ELF-1 (cell line): Measurements from ENCODE around the gene C2CD4B.

Source experiments
- DNase-seq: peaks from one replicate; pipeline ENCODE4 v3.0.0-alpha.2; 2016; ENCODE audit warnings: low read depth, low spot score

The C2CD4B gene

DNA sequence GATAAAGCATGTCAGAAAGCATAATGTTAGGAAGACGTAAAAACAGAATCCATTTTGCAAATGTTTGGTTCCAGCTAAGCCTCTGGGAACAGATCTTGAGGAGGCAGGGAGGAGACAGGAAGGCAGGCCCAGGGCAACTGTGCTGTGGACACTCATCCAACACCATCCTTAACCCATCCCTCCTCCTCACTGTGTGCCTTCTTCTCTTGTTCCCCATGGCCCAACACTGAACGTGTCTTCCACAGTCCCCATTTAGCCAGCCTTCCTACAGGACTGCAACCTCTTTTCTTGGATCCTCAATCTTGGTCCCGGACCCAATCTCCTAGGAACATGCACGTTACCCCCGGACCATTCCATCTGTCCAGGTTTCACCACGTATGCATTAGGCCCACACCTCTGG, 15.4 kb downstream of the C2CD4B start:
- DNase-seq: no peak

DNA sequence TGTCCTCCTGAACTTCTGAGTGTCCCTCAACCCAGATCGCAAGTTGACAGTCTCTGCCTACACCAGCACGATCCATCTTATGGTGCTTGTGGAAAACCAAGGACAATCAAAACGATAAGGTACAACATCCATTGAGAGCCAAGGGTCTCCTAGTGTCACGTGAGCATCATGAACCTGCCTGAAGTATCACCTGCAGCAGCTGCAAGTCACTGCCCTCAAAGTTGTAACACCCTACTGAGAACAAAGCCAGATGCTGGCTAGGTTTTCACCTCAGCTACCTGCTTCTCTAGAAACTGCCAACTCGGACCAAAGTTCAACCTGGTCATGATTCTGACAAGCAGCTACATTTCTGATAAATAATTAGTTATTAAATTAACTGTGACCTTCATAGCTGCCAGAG, 17.5 kb downstream of the C2CD4B start:
- DNase-seq: no peak

DNA sequence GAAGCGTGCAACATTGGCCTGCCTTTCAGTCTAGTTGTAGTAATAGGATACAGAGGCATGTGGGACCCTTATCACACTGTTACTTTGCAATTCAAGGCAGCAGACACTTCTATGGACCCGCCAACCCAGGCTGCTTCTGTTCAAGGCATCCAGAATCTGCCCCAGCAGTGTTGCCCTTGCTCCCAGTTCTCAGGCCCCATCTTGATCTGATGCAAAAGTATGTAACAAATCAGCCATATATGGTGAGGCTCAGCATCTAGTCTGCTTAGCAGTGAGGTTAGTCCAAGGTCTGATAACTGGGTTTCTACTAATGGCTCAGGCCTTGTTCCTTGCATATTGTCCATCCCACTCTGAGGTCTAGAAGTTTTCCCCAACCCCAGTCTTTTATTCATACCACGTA, 17.9 kb downstream of the C2CD4B start:
- no peak for DNase-seq

DNA sequence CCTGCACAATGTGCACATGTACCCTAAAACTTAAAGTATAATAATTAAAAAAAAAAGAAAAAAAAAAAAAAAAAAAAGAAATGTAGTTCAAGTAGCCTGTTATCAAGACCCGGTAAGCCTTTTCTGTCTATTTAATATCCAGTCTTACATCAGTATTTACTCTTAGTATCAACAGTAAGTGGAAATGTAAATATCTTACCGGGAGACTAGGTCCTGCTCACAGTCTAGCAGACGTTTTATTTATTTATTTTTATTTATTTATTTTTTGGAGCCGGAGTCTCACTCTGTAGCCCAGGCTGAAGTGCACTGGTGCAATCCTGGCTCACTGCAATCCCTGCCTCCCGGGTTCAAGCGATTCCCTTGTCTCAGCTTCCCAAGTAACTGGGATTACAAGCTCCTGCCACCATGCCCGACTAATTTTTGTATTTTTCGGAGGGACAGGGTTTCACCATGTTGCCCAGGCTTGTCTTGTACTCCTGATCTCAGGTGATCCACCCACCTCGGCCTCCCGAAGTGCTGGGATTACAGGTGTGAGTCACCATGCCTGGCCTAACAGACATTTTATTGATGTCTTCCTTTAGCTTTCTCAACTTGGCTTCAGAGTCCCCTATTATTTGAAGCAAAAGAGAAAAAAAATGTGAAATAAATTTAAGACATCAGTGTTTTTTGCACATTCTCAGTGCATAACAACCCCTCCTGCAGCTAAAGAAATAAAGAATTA, 19.9 kb downstream of the C2CD4B start:
- DNase-seq: no peak

DNA sequence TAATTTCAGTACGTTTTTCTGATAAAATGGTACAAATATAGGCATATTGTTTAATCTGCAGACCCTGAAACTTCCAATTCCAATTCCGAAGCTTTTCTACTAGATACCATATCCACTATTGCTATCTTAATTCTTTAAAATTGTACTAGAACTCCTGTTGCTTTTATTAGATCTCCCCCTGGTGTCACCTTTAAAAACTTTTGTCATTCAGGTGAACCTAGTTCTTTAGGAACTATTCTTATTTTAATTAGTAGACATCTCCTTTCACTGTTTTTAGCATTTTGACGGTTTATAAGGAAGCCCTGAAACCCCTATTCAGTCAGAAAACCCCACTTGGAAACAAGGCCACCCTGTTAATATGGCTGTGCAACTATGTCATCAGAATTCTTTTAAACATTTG, 22.3 kb downstream of the C2CD4B start:
- no peak for DNase-seq

DNA sequence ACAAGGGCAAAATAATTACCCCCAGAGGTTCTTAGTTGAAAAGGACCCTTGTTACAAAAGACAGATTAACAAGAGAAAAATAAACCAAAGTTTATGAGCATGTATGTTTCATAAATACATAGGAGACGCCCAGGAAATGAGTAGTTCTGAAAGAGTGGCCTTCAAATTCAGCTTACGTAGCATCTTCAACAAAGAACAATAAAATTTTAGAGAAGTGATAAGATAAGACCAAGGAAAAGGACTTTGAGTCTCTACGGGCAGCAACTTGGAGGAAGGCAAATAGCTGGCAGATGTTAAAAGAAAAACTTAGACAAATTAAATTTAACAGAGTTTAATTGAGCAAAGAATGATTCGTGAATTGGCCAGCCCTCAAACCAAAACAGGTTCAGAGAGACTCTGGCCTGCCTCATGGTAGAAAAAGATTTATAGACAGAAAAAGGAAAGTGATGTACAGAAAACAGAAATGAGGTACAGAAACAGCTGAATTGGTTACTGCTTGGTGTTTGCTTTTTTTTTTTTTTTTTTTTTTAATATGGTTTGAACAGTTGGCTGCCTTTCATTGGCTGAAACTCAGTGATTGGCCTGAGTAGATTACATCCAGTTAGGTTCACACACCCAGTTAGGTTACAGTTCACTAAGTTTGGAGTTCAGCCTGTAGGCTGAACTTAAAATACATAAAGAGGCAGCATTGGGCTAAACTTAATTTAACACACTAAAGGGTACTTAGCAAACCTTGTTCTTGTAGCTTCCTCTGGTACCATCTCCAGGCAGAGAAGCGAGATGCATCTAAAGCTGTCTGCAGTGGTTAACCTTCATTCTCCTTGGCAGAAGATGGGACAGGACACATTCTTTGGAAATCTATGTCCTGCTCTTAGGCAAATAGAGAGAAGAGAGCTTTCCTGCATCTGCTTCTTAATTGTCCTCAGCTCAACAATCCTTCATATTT, 23.2 kb downstream of the C2CD4B start:
- no peak for DNase-seq

DNA sequence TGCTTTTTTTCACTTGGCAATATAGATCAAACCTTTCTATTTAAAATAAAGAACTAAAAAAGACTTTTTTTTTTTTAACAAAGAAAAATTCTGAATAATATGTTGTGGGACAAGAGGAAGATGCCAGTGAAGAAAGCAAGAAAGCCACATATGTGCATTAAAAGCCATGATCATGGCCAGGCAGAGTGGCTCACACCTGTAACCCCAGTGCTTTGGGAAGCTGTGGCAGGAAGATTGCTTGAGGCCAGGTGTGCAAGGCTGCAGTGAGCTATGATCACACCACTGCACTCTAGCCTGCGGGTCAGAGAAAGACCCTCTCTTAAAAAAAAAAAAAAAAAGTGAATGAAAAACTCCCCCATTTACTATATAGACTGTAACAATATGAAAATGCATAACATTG, 23.9 kb downstream of the C2CD4B start:
- DNase-seq: no peak

DNA sequence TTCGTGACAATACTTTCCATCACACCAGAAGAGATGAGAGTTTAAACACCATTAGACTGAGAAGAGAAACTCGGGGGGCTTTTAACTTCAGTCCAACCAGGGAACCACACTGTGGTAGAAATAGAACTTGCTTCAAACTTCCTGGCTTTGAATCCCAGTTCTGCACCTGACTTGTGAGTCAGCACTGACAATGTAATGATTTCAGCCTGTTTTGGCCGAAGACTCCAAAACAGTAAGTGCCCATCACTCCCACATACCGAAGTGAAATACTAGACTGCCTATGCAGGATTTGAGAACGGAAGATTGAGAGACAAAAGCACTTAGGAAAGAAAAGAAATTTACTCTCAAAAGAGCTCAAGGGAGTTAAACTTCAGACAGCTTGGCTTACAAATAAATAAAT, 27.0 kb downstream of the C2CD4B start:
- no peak for DNase-seq

DNA sequence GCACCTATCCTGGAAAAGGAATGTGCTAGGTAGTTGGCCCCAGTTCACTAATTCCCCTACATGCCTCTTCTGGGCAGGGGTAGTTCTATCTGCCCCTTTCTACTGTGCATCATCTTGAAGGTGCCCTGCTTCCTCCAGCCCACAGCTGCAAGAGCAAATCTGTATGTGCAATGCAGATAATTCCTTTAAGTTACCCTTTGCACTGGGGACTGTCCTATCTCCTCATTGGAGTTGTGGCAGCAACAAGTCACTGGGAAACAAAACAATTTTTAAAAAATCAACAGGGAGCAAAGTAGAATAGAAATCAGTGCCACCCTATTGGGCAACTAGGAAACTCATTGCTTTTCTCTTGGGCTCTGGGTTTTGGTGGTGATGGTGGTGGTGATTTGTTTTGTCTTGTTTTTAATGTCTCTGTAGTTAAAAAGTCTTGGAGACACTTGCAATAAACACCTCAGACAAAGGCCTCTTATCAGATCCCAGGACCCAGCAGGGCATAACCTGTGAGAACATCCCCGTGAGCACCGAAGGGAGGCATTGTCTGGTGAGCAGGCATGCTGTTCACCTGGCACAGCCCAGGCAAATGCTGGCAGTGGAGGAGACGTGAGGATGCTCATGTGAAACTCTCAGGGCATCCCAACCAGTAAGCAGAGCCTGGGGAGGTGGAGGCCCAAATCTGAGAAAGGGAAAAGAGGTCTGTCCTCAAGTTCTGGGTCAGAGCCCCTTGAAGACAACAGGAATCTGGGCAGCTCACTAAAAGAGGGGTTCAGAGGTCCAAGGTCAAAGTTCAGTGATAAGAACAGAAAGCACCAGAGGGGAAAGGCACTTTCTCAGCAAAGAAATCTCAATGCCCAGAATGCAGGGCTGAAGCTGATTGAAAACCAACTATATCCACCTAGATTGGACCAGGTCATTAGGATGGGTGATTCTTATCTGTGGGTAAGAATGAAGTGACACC, 27.9 kb downstream of the C2CD4B start:
- DNase-seq: no peak

DNA sequence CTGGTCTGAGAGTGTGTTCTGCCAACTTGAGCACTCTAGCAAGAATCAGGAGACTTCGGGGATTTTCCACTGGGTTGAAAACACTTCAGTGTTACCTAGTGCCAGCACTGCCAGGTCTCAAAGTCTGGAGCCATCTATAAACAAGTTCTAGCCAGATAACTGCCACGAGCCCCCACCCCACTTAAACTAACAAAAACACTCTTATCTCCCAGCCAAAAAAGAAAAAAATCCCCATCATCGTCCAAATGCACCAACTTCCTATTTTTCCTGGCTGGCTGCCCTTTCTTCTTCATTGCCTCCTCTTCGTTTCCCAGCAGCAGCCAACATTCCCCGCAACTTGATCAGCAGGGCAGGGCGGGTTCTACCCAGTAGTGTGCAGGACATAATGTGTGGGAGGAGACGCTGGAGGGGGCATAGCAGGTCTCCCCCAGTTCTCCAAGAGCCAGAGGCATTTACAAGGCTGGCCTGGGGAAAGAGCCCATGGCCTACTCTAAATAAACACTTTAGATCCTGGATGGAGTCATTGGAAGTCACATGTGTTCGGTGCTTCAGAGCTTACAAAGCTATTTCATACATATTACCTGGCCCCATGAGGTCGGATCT, 29.5 kb downstream of the C2CD4B start:
- no peak for DNase-seq

DNA sequence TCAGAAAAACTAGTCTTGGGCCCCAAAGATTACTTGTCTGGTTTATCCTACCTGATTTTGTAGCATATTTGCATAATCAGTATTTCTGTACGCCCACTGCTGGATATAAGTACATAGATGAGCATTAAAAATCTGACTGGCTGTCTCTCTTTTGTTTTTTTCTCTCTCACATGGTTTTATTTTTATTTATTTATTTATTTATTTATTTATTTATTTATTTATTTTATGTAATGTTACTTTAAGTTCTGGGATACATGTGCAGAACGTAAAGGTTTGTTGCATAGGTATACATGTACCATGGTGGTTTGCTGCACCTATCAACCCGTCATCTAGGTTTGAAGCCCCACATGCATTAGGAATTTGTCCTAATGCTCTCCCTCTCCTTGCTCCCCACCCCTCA, 31.9 kb downstream of the C2CD4B start:
- DNase-seq: no peak

DNA sequence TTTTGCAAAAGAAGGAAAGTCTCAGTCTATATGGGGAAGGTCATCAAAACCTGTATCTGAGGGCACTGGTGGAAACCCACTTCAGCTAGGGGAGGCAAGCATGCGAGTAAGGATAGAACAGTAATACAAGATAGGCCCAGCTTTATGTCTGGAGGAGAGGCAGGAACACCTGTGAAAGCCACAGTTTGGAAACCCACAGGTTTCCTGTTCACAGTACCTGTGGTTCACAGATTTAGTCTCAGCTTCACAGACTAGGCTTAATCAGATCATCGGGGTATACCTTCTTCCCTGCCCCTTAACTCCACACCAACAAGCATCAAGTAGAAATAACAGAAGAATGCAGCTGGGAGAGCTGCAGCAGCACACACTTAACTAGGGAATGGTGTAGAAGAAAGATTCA, 36.2 kb downstream of the C2CD4B start:
- DNase-seq: no peak

DNA sequence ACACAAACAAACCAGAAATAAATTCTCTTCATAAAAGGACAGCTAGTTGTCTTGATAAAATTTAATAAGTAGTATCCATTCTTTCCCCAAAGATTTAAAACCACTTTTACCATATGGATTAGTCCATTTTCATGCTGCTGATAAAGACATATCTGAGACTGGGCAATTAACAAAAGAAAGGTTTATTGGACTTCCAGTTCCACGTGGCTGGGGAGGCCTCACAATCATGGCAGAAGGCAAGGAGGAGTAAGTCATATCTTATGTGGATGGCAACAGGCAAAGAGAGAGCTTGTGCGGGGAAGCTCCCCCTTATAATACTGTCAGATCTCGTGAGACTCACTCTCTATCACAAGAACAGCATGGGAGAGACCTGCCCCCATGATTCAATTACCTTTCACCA, 38.7 kb downstream of the C2CD4B start:
- no peak for DNase-seq

DNA sequence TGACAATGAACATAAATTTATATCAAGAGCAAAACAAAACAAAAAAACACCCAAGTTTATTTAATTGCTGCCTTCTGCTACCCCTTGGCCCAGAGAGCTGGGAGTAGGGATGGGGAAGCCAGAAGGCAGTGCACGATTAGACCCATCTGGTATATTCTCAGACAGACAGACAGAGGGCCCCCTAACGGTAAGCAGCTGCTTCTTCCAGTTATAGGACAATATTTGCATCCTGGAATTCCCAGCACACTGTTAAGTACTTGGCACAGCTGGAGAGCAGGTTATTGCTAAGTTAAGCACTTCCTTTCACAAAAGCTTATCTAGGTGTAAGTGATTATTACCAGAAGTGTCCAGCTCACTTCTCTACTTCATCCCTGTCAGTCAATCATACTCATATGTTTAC, 39.3 kb downstream of the C2CD4B start:
- no peak for DNase-seq

DNA sequence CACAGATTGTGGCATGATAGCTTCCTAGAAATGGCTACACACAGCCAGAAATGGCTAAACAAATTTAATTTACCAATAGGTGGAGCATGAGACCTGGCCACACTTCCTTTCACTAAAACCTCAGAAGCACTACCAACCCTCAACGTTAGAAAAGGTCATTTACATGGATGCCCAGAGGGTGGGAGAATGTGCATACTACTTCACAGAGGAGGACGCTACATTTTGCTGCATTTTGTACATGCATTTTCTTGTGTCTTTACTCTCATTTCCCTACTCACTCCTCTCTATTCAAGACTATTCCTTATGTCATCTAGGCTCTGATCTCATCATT, 40.1 kb downstream of the C2CD4B start:
- no peak for DNase-seq

DNA sequence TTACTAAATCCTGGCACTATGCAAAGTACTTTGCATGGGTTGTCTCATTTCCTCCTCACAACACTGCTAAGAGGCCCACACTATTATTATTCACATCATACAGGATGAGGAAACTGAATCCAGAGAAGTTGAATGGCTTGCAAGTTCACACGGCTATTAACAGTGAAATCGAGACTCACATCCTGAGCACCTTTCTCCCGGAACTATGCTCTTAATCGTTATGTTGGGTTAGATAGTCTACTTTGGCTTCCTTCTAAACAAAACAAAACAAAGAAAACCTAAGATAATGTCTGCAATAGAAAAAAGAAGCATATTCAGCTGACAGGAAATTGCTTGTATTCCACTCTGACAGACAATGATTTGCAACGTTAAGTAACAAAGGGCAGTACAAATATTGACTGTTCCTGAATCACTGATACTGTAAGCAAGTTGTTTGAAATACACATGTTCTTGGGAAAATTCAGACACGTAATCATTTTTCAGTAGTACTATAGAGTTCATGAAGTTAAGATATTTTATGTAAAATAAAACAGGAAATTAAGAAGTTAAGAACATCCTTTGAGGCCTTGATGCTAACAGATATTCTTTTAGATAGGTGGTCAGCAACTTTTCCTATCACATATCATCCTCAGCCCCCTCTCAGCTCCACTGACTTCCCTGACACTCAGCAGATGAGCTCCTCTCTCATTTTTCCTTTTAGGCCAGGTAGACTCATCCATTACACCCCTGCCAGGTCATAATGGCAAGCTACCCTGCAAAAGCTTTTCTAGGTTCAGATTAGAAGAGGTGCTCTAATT, 40.7 kb downstream of the C2CD4B start:
- DNase-seq: no peak

DNA sequence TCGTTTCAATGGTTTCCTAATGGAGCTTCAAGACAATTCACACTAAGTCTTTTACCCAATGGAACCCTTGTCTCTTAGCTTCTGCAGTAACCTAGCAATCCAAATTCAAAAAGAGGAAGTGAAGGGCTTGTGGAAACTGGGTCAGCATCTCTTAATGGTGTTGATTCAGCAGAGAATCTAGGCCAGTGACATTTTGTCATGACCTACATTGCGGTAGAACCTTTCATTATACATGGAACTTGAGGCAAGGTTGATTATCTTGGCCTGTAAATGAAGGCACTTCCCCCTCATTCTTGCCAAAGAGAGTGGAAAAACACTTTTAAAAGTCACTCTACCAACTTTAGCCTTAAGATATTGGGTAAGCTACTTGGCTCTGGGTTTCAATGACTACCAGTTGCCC, 42.8 kb downstream of the C2CD4B start:
- no peak for DNase-seq

DNA sequence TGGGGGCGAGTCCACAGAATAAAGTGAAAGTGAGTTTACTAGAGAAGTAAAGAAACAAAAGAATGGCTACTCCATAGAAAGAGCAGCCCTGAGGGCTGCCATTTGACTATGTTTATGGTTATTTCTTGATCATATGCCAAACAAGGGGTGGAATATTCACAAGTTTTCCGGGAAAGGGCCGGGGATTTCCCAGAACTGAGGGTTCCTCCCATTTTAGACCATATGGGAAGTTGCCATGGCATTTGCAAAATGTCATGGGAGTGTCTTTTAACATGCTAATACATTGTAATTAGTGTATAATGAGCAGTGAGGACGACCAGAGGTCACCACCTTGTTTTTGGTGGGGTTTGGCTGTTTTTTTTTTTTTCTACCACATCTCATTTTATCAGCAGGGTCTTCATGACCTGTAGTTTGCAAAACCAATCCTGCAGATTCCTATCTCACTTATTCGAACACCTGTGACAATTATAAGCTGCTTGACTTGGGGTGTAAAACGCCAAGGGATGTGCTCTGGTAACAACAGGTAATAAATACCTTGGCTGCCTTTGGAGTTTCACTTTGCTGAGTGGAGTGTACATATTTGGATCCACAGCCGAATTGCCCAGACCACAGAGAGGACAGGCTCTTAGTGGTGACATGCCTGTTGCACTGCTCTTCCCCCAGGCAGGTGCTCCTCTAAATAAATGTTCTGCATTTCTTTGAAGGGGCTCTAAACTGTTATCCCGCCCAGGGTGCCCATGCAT, 43.6 kb downstream of the C2CD4B start:
- no peak for DNase-seq

DNA sequence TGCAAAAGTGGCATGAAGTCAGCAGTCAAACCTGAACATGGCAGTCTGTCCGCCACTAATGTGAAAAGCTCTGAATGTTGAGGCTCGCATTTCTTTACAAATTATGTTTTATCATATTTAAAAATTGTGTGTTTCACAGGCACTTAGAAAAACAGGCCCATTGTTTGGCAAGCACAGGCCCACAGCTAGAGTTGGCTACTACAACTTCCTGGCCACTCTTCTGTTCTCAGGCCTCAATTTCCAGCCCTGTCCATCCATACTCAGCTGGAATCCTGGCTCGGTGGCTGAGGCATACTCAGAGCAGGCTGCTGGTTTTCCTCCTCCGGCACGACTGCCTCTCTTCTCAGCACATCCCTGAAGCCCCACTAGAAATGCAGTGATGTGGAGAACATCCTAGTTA, 44.3 kb downstream of the C2CD4B start:
- no peak for DNase-seq

DNA sequence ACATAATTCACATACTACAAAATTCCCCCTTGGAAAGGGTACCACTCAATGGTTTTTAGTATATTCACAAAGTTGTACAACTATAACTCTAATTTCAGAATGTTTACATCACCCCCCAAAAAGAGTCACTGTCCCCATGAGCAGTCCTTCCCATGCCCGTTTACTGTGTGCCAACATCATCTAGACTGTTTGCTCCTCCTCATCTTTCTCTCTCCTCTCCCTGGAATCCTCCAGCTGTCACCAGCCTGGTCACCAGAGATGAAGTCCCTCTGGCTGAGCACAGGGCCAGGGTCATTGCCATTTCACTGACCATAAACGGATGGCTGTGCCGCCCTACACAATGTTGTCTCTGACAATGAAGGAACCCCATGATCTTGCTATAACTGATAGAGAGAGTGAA, 45.2 kb downstream of the C2CD4B start:
- no peak for DNase-seq
